Stimulated activated naive CD8-positive, alpha-beta T cell treated with anti-CD3 and anti-CD28 coated beads, Interleukin-15, amount 100 ng/mL, for 72 hours (primary cell): ENCODE data around the gene FASTKD1.
A peak's percentile ranks its signal among the peaks of the same experiment; 100 is the strongest.
"Not testable (repeated sequence)": the region's sequence is repeated elsewhere in the genome, so short reads cannot be mapped to it uniquely, and the experiment has no call there.

Source experiments
- ATAC-seq: fragments of 150-1000 bp; cut with Tn5 transposase; 2 replicates; pipeline ENCODE4 v1.10.0; 2021; ENCODE audit warnings: mild to moderate bottlenecking, moderate library complexity
- DNase-seq, 2 donors: peaks; one replicate each; pipeline ENCODE4 v3.0.0; 2021 to 2022
- H3K27ac Mint-ChIP-seq, 2 donors: one replicate each; pipeline ENCODE4 v1.8.0; 2022; ENCODE audit warnings: mild to moderate bottlenecking in 2 of 2, mixed read lengths in 2 of 2, moderate library complexity in 2 of 2
- H3K27me3 Mint-ChIP-seq: one replicate; pipeline ENCODE4 v1.8.0; 2022; ENCODE audit warnings: mixed read lengths
- H3K4me1 Mint-ChIP-seq: one replicate; pipeline ENCODE4 v1.8.0; 2022; ENCODE audit warnings: mild to moderate bottlenecking, mixed read lengths
- H3K4me3 Mint-ChIP-seq, 2 donors: one replicate each; pipeline ENCODE4 v1.8.0; 2022; ENCODE audit warnings: mild to moderate bottlenecking in 2 of 2, mixed read lengths in 2 of 2, moderate library complexity in 1 of 2
- H3K9me3 Mint-ChIP-seq, 2 donors: one replicate each; pipeline ENCODE4 v1.8.0; 2022; ENCODE audit warnings: mixed read lengths in 2 of 2

Gene FASTKD1

GRCh38 chr2:169582552-169583266, 9.0 kb upstream of the FASTKD1 start:
- not testable (repeated sequence) for H3K27me3 Mint-ChIP-seq, H3K4me3 Mint-ChIP-seq, ATAC-seq, H3K27ac Mint-ChIP-seq, H3K9me3 Mint-ChIP-seq, DNase-seq
- peaks cover 21% of the 10 kb centered on the region for H3K4me1 Mint-ChIP-seq

DNA sequence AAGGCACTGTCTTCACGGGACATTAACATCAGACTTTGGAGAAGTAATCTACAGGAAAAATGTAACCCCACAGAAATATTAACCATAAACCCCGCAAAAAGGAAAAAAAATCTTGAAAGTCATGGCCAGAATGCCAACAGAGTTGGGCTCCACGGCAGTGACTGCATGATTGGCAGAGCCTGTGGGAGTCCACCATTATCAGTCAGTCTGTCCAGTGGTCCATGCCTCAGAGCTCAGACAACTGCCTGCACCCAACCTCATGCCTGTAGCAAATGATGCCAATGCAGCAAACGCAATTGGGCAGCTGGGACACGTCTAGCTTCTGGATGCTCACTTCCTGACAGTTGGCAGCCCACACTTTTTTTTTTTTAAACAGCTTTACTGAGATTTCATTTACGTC, 5.4 kb upstream of the FASTKD1 start:
- no peak for DNase-seq
- Mint-ChIP-seq H3K27me3 (peaks cover 8% of the 10 kb centered on the region), H3K4me1 (peaks cover 5% of the 10 kb centered on the region), H3K9me3 (peaks cover 4% of the 10 kb centered on the region in 2 donors), H3K27ac (no peak overlapping the region), H3K4me3 (no peak overlapping the region)
- ATAC-seq: no peak

- H3K27ac Mint-ChIP-seq, ATAC-seq, DNase-seq, H3K27me3 Mint-ChIP-seq, H3K4me3 Mint-ChIP-seq, H3K9me3 Mint-ChIP-seq: not testable (repeated sequence)
- peaks cover 19% of the 10 kb centered on the region for H3K4me1 Mint-ChIP-seq
These were observed 1.6 kb upstream of the FASTKD1 start for GRCh38 chr2:169575264-169575663.

DNA sequence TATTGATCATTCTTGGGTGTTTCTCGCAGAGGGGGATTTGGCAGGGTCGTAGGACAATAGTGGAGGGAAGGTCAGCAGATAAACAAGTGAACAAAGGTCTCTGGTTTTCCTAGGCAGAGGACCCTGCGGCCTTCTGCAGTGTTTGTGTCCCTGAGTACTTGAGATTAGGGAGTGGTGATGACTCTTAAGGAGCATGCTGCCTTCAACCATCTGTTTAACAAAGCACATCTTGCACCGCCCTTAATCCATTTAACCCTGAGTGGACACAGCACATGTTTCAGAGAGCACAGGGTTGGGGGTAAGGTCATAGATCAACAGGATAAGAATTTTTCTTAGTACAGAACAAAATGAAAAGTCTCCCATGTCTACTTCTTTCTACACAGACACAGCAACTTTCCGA, 874 bp upstream of the FASTKD1 start:
- DNase-seq, H3K9me3 Mint-ChIP-seq, H3K27ac Mint-ChIP-seq, H3K27me3 Mint-ChIP-seq, ATAC-seq: not testable (repeated sequence)
- H3K4me1 Mint-ChIP-seq: peaks cover 26% of the 10 kb centered on the region
- peak overlapping the region in 1 of 2 donors; percentile 21 for H3K4me3 Mint-ChIP-seq

DNA sequence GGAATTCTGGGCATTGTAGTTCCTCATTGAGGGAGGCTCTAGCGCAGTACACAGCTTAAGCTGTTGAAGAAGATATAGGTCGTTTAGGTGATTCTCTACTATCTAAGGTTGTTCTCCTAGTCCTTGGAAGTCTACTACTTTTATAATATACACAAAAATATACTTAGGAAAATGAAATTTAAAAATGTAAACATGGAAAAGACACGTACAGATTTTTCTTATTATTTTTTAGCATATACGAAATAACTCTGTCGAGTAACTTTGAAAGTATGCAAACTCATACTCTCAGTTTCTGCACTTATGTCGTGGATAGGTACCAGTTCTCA, 272 bp upstream of the FASTKD1 start:
- peaks cover 5% of the 10 kb centered on the region for H3K27me3 Mint-ChIP-seq
- peak overlapping the region; percentile 96 for H3K4me3 Mint-ChIP-seq
- ATAC-seq: no peak
- no peaks in the 10 kb centered on the region for H3K9me3 Mint-ChIP-seq
- H3K4me1 Mint-ChIP-seq: peaks cover 26% of the 10 kb centered on the region
- DNase-seq: no peak
- H3K27ac Mint-ChIP-seq: peak overlapping the region; percentile 74 to 91

DNA sequence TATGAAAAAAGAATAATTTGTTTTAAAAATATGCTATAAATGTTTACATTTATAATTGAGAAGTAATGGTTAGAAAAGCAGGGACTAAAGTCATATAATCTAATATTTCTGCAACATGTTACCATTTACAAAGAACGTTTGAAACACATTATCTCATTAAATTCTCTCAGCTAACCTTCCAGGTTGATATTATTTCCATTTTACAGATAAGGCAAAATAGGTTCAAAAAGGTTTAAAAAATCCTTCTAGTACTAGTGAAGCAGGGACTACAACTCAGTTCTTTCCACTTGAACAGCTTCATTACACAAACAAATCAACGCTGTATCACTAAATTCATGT, 875 bp downstream of the FASTKD1 start:
- H3K27me3 Mint-ChIP-seq: no peaks in the 10 kb centered on the region
- ATAC-seq: no peak
- peak overlapping the region in 1 of 2 donors; percentile 74 for H3K27ac Mint-ChIP-seq
- no peak for DNase-seq
- H3K4me3 Mint-ChIP-seq: peak overlapping the region; percentile 96
- H3K9me3 Mint-ChIP-seq: no peaks in the 10 kb centered on the region
- H3K4me1 Mint-ChIP-seq: peaks cover 26% of the 10 kb centered on the region

- ATAC-seq: no peak
- Mint-ChIP-seq H3K4me3 (no peak overlapping the region), H3K27ac (no peak overlapping the region), H3K9me3 (no peaks in the 10 kb centered on the region), H3K27me3 (no peaks in the 10 kb centered on the region), H3K4me1 (peaks cover 26% of the 10 kb centered on the region)
- no peak for DNase-seq
These were observed 1.5 kb downstream of the FASTKD1 start for GRCh38 chr2:169572189-169572588.

DNA sequence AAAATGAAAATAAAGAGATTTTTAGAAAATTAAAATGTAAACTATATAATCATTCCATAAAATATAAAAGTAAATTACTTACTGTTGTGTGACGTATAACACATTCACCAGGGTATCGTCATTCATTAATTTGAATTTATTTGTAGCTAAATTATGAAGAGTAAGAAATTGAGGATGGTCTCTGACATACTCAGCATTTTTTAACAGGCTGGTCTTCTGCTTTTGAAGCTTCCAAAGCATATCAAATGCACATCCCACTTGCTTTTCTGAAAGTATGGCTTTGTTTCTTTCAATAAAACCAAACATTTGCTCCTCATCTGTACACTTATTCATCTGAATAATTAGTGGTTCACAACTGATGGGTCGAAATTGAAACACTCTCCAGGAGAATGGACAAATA, 2.1 kb downstream of the FASTKD1 start:
- H3K4me3 Mint-ChIP-seq: no peak overlapping the region
- no peak overlapping the region for H3K27ac Mint-ChIP-seq
- no peaks in the 10 kb centered on the region for H3K27me3 Mint-ChIP-seq
- ATAC-seq: no peak
- peaks cover 26% of the 10 kb centered on the region for H3K4me1 Mint-ChIP-seq
- no peaks in the 10 kb centered on the region for H3K9me3 Mint-ChIP-seq
- DNase-seq: no peak

DNA sequence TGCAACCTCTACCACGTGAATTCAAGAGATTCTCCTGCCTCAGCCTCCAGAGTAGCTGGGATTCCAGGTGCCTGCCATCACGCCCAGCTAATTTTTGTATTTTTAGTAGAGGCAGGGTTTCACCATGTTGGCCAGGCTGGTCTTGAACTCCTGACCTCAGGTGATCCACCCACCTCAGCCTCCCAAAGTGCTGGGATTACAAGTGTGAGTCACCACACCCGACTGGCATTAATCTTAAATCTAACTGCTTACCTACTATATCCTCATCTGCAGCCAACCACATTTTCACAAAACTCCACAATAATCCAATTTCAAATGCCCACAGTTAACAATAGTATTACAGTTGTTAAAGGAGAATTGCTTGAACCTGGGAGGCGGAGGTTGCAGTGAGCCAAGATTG, 2.9 kb downstream of the FASTKD1 start:
- peak overlapping the region; percentile 22 for H3K4me3 Mint-ChIP-seq

DNA sequence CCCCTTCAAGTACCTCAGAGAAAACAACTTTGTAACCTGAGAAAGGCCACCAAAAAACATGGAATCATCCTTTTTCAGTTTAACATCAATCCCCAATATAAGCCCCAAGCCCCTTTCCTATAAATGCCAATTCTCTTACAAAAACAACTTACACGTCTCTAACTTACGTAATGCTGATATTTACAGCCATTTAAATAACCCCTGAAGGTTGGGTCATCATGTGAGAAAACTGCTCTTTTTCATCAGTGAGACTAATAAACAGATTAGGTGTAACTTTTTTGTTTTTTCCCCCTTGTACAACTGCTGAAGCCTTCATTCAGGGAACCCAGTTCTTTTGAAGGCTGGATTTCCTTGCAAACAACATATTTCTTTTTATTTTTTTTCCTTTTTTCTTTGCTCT, 3.7 kb downstream of the FASTKD1 start:
- no peak overlapping the region for H3K4me3 Mint-ChIP-seq
- no peak overlapping the region for H3K27ac Mint-ChIP-seq
- ATAC-seq: no peak

More for the DNA sequence above, 2.9 kb downstream of the FASTKD1 start:
- not testable (repeated sequence) for H3K9me3 Mint-ChIP-seq, H3K27ac Mint-ChIP-seq, ATAC-seq, H3K27me3 Mint-ChIP-seq, DNase-seq
- H3K4me1 Mint-ChIP-seq: peaks cover 26% of the 10 kb centered on the region

GRCh38 chr2:169565686-169566085, 8.0 kb downstream of the FASTKD1 start:
- no peak for DNase-seq
- Mint-ChIP-seq H3K27me3 (no peaks in the 10 kb centered on the region), H3K4me1 (peaks cover 11% of the 10 kb centered on the region), H3K9me3 (no peaks in the 10 kb centered on the region), H3K4me3 (no peak overlapping the region), H3K27ac (no peak overlapping the region)
- ATAC-seq: no peak

More for the DNA sequence above, 3.7 kb downstream of the FASTKD1 start:
- Mint-ChIP-seq H3K4me1 (peaks cover 26% of the 10 kb centered on the region), H3K27me3 (no peaks in the 10 kb centered on the region), H3K9me3 (no peaks in the 10 kb centered on the region)
- no peak for DNase-seq

DNA sequence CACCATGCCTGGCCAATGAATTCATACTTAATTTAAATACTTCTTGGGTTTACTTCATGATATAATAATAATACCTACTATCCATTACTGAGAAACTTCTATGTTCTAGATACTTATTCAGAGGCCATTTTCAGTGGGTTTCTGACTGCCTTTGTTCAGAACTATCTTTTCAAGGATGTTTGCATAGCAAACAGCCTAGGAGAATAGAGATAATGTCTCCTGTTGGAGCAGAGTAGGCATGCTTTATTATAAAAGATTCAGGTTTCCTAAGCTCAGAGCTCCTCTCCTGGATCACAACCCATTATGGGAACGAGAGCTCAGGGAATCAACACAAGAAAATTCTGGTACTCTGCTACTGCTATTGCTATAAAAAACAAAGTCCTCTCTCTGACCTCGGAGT, 11.1 kb downstream of the FASTKD1 start:
- DNase-seq: no peak
- Mint-ChIP-seq H3K9me3 (no peaks in the 10 kb centered on the region), H3K27me3 (no peaks in the 10 kb centered on the region), H3K4me3 (no peak overlapping the region), H3K27ac (peak overlapping the region in 1 of 2 donors; percentile 92), H3K4me1 (no peaks in the 10 kb centered on the region)
- no peak for ATAC-seq

GRCh38 chr2:169562084-169562483, 11.6 kb downstream of the FASTKD1 start:
- H3K4me3 Mint-ChIP-seq, ATAC-seq, H3K9me3 Mint-ChIP-seq, DNase-seq, H3K4me1 Mint-ChIP-seq, H3K27me3 Mint-ChIP-seq: not testable (repeated sequence)
- peak overlapping the region in 1 of 2 donors; percentile 92 for H3K27ac Mint-ChIP-seq

GRCh38 chr2:169561364-169561763, 12.3 kb downstream of the FASTKD1 start:
- Mint-ChIP-seq H3K4me3 (no peak overlapping the region), H3K27me3 (no peaks in the 10 kb centered on the region), H3K4me1 (no peaks in the 10 kb centered on the region), H3K9me3 (no peaks in the 10 kb centered on the region), H3K27ac (no peak overlapping the region)
- DNase-seq (no peak), ATAC-seq (no peak)

DNA sequence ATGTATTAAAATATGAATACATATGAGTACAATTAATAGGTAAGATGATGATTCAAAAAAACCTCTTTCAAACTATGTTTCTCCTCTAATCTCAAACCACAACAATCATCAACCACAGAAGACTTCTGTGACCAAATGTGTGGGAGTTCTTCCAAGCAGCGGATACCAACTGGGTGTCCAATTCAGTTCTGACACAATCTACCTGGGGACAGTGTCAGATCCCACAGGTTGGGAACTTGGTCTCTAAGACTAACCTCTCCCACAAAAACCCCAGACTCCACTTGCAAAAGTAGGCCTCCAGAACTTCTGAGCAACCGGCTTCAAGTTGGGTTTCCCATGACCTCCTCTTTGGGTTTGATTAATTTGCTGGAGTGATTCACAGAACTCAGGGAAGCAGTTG, 26.9 kb downstream of the FASTKD1 start:
- H3K27me3 Mint-ChIP-seq: no peaks in the 10 kb centered on the region
- no peaks in the 10 kb centered on the region for H3K9me3 Mint-ChIP-seq
- ATAC-seq (peak; percentile 53), DNase-seq (peak; percentile 7 to 12)
- no peak overlapping the region for H3K27ac Mint-ChIP-seq
- no peak overlapping the region for H3K4me3 Mint-ChIP-seq
- peaks cover 10% of the 10 kb centered on the region for H3K4me1 Mint-ChIP-seq

DNA sequence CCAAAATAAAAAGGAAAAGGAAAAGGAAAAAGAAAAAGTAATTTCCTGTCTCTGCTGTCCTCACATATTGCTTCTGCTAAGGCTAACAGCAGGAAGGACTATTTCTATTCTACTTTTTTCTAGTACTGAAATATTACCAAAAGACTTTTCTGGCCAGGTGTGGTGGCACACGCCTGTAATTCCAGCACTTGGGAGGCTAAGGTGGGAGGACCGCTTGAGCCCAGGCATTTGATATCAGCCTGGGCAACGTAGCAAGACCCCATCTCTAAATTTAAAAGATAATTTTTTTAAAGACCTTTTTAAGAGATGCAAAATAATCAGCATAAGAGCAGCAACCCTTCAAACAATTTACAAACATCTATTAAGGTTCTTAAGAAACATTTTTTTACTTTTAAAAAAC, 31.2 kb downstream of the FASTKD1 start:
- H3K4me3 Mint-ChIP-seq: no peak overlapping the region

GRCh38 chr2:169540146-169540545, 33.5 kb downstream of the FASTKD1 start:
- no peaks in the 10 kb centered on the region for H3K9me3 Mint-ChIP-seq
- no peaks in the 10 kb centered on the region for H3K27me3 Mint-ChIP-seq
- no peak overlapping the region for H3K27ac Mint-ChIP-seq
- no peak overlapping the region for H3K4me3 Mint-ChIP-seq
- no peak for ATAC-seq
- H3K4me1 Mint-ChIP-seq: no peaks in the 10 kb centered on the region
- DNase-seq: no peak

More for the DNA sequence above, 31.2 kb downstream of the FASTKD1 start:
- Mint-ChIP-seq H3K9me3 (no peaks in the 10 kb centered on the region), H3K4me1 (peaks cover 10% of the 10 kb centered on the region), H3K27ac (no peak overlapping the region), H3K27me3 (no peaks in the 10 kb centered on the region)
- no peak for ATAC-seq
- no peak for DNase-seq
